Skin epidermis (tissue), 12 donors: ENCODE data around the gene C6orf89.
"Not testable (repeated sequence)": the region's sequence is repeated elsewhere in the genome, so short reads cannot be mapped to it uniquely, and the experiment has no call there.

Experiments used
- H3K27ac ChIP-seq, 21 experiments: fragments of 200-600 bp; sonication (generic) in 11 of 21; one replicate each; pipeline ENCODE4 v1.5.0; 2020; ENCODE audit warnings: mild to moderate bottlenecking in 3 of 21, inconsistent platforms in 2 of 21, moderate library complexity in 2 of 21
- H3K4me3 ChIP-seq, 7 experiments: fragments of 200-600 bp; sonication (generic) in 2 of 7; one replicate each; pipeline ENCODE4 v1.5.0; 2020; ENCODE audit warnings: inconsistent platforms in 2 of 7, mild to moderate bottlenecking in 2 of 7, moderate library complexity in 1 of 7

Gene C6orf89

GRCh38 chr6:36939005-36939404 is 53.3 kb downstream of the C6orf89 start:
- H3K4me3 ChIP-seq, H3K27ac ChIP-seq: not testable (repeated sequence)

GRCh38 chr6:36940027-36940426 is 54.3 kb downstream of the C6orf89 start:
- Histone ChIP-seq H3K4me3 (no peak overlapping the region), H3K27ac (no peak overlapping the region)

GRCh38 chr6:36941561-36941960 is 55.8 kb downstream of the C6orf89 start:
- H3K27ac ChIP-seq, H3K4me3 ChIP-seq: not testable (repeated sequence)

- not testable (repeated sequence) for H3K4me3 ChIP-seq, H3K27ac ChIP-seq
These were observed 56.6 kb downstream of the C6orf89 start for GRCh38 chr6:36942329-36942728.

GRCh38 chr6:36944650-36945049 is 58.9 kb downstream of the C6orf89 start:
- no peak overlapping the region for H3K27ac ChIP-seq
- H3K4me3 ChIP-seq = no peak overlapping the region

GRCh38 chr6:36945301-36945700 is 59.5 kb downstream of the C6orf89 start:
- Histone ChIP-seq H3K4me3 (no peak overlapping the region), H3K27ac (no peak overlapping the region)

- Histone ChIP-seq H3K27ac (no peak overlapping the region), H3K4me3 (no peak overlapping the region)
These were observed 60.8 kb downstream of the C6orf89 start for GRCh38 chr6:36946526-36946925.

- peak overlapping the region in 1 of 21 experiments; percentile 58 for H3K27ac ChIP-seq
- no peak overlapping the region for H3K4me3 ChIP-seq
These were observed 62.0 kb downstream of the C6orf89 start for GRCh38 chr6:36947570-36948351.

DNA sequence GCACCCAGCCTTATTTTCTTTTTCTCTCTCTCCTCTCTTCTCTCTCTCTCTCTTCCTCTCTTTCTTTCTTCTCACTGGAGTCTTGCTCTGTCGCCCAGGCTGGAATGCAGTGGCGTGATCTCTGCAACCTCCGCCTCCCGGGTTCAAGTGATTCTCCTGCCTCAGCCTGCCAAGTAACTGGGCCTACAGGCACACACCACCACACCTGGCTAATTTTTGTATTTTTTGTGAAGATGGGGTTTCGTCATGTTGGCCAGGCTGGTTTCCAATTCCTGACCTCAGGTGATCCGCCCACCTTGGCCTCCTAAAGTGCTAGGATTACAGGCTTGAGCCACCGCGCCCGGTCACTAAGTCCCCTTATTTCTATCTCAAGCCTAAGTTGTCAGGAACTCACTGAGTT is 63.3 kb downstream of the C6orf89 start:
- not testable (repeated sequence) for H3K27ac ChIP-seq, H3K4me3 ChIP-seq

- no peak overlapping the region for H3K27ac ChIP-seq
These were observed 63.9 kb downstream of the C6orf89 start for GRCh38 chr6:36949636-36950035.

DNA sequence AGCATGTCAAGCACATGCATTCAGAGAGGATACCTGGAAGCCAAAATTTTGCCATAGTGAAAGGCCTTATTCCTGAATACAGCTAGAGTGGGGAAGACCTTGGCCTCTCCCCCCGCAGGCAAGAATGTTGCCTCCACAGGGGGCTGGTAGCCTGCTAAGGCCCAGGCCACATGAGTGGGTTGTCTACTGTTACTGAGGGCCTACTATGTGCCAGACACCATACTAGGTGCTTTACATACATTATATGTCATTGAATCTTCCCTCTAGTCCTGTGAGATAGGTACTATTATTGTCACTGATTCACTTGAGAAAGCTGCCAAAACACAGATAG is 68.1 kb downstream of the C6orf89 start:
- peak overlapping the region in 1 of 7 experiments; percentile 34 for H3K4me3 ChIP-seq
- H3K27ac ChIP-seq = peak overlapping the region in 2 of 21 experiments; percentile 16 to 74

More at GRCh38 chr6:36949636-36950035, 63.9 kb downstream of the C6orf89 start:
- no peak overlapping the region for H3K4me3 ChIP-seq

- Histone ChIP-seq H3K4me3 (peak within 1 kb of the TSS in 3 of 7 experiments; percentile 10 to 34 (median 23)), H3K27ac (peak within 1 kb of the TSS in 14 of 21 experiments; percentile 1 to 76 (median 60))
These were observed 68.6 kb downstream of the C6orf89 start, which contains the start of gene PI16 for GRCh38 chr6:36954262-36954931. TSS of gene PI16 (plus strand) at chr6:36954738. CDS start at chr6:36954761, 23 bp downstream.

DNA sequence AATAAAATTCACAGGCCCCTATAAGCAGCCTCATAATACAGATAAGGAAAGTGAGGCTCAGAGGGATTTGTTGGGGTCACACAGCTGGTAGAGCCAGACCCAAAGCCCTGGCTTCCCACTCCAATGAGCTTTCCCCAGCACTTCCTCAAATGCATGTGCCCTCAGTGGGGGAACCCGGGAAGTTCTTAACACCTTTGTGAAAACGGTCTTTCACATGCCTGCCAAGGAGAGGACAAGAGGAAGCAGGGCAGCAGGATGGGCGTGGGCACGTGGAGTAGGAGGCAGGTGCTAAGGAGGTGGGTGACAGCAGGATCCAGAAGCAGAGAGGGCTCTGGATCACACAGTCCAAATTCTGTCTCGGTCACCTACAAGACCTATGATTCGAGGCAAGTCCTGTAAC is 69.4 kb downstream of the C6orf89 start:
- Histone ChIP-seq H3K27ac (peak overlapping the region in 12 of 21 experiments; percentile 1 to 76 (median 60)), H3K4me3 (peak overlapping the region in 3 of 7 experiments; percentile 10 to 34 (median 23))

DNA sequence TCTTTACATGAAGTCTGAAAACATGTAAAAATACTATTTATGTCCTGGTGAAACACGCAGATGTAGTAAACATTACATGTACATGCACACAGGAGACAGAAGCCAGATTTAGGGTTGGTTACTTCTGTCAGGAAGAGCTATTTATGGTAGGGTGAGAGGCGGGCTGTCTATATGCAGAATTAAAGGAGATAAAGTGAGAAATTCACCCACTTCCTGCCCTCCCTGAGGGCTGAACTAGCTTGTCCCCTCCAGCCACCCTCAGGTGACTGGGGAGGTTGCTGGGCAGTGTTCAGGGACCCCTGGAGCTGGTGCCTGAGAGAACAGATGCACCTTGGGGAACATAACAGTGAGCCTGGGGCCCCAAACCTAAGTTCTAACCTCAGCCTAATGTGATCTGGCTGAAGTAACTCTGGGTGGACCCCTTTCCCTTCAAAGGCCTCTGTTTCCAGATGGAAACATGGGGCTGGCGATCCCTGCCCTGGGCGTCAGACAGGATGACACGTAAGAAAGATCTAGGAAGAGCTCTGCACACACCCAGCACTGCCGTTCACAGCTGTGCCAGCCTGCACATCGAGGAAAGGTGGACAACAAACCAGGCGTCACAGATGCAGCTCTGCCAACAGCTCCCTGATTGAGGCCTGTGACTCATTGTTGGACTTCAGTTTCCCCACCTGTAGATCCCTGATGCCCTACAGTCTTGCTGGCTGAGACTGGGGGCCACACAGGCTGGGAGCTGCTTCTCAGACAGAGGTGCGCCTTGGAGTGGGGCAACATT is 70.1 kb downstream of the C6orf89 start:
- Histone ChIP-seq H3K4me3 (peak overlapping the region in 3 of 7 experiments; percentile 10 to 34 (median 23)), H3K27ac (peak overlapping the region in 12 of 21 experiments; percentile 1 to 76 (median 65))

- Histone ChIP-seq H3K27ac (peak overlapping the region in 8 of 21 experiments; percentile 1 to 76 (median 65)), H3K4me3 (peak overlapping the region in 1 of 7 experiments; percentile 34)
These were observed 70.7 kb downstream of the C6orf89 start for GRCh38 chr6:36956446-36956820.

- Histone ChIP-seq H3K27ac (peak overlapping the region in 5 of 21 experiments; percentile 9 to 32 (median 13)), H3K4me3 (no peak overlapping the region)
These were observed 72.1 kb downstream of the C6orf89 start for GRCh38 chr6:36957773-36958271.

GRCh38 chr6:36958775-36959554 is 73.2 kb downstream of the C6orf89 start:
- H3K4me3 ChIP-seq = no peak overlapping the region
- peak overlapping the region in 1 of 21 experiments; percentile 21 for H3K27ac ChIP-seq

DNA sequence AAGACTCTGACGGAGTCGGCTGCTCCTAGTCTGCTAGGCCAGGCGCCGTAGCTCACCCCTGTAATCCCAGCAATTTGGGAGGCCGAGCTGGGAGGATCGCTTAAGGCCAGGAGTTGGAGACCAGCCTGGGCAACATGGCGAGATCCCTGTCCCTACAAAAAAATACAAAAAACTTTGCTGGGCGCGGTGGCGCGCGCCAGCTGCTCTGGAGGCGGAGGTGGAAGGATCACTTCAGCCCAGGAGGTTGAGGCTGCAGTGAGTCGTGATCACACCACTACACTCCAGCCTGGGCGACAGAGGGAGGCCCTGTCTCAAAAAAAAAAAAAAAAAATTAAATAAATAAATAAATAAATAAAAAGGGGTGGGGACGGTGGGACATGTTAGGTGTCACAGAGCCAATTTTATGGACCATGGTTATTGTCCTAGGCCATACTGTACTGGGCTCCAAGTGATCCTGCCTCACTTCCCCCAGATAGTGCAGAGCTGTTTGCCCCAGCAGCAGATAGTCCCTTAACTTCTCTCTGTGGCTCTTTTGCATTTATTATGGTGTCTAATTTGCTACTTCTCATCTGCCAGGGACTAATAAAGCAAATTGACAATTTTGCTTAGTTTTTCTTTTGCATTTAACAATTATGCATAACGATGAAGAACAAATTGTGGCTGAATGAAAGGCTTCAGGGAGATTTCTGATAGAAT is 74.0 kb downstream of the C6orf89 start:
- peak overlapping the region in 1 of 21 experiments; percentile 63 for H3K27ac ChIP-seq
- no peak overlapping the region for H3K4me3 ChIP-seq
